D721Med (cell line): ENCODE data around the gene NEGR1.

Source experiments
- DNase-seq: peaks from one replicate; pipeline ENCODE4 v3.0.0; 2011; ENCODE audit warnings: low spot score; ENCODE audit not compliant: insufficient read length
- FAIRE-seq: peaks from 2 replicates; lab custom pipeline; 2011; peaks lifted over from hg19 to GRCh38; lab: Jason Lieb, UNC
- TF ChIP-seq, protein P1 (sequence below): IDR thresholded peaks from 2 replicates; pipeline ENCODE4 v1.5.1; 2012; ENCODE audit warnings: mild to moderate bottlenecking, control low read depth; ENCODE audit not compliant: insufficient read depth; ENCODE audit errors: missing control alignments

NEGR1 gene

DNA sequence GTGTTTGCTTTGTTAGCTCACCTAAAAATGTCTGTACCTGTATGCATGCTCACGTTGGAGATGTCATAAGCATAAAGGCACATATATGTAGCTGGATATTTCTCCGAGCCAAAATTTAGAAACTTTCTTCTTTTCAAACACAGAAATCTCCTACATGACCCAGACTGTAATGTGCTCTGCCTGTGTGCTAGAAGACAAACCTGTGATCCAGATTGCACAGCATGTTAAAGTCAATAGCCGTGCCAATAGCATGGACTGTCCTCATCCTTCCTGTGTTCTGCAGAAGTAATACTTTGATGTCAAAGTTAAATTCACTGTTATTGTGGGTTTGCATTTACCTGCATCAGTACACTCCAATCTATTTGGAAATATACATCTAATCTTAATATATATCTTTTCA lies 855.3 kb downstream of the NEGR1 start:
- TF ChIP-seq, protein P1, sequence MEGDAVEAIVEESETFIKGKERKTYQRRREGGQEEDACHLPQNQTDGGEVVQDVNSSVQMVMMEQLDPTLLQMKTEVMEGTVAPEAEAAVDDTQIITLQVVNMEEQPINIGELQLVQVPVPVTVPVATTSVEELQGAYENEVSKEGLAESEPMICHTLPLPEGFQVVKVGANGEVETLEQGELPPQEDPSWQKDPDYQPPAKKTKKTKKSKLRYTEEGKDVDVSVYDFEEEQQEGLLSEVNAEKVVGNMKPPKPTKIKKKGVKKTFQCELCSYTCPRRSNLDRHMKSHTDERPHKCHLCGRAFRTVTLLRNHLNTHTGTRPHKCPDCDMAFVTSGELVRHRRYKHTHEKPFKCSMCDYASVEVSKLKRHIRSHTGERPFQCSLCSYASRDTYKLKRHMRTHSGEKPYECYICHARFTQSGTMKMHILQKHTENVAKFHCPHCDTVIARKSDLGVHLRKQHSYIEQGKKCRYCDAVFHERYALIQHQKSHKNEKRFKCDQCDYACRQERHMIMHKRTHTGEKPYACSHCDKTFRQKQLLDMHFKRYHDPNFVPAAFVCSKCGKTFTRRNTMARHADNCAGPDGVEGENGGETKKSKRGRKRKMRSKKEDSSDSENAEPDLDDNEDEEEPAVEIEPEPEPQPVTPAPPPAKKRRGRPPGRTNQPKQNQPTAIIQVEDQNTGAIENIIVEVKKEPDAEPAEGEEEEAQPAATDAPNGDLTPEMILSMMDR, result no peak
- FAIRE-seq, result no peak
- DNase-seq, result no peak

GRCh38 chr1:71424536-71424935 lies 857.8 kb downstream of the NEGR1 start:
- FAIRE-seq (peak; percentile 21), DNase-seq (no peak)
- TF ChIP-seq, protein P1, result no peak

GRCh38 chr1:71422221-71422620 lies 860.1 kb downstream of the NEGR1 start:
- no peak for FAIRE-seq
- TF ChIP-seq, protein P1, result no peak
- DNase-seq, result no peak

DNA sequence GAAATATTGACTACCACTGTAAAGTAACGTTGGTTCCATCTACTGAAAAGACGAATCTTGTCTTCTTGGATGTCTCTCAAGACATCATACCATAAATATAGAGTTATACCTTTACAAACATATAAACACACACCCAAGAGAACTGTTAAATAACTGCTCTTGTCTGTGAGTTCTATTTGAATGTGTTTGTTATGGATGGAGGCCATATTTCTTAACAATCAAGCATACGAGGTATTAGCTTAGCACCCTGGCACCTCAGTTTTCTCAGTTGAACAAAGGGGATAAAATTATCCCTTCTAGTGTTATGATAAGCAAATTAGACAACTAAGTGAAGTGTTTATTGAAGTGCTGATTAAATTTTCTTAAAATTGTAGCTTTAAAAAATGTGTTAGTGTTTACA lies 864.9 kb downstream of the NEGR1 start:
- DNase-seq, result no peak
- FAIRE-seq, result peak; percentile 58
- TF ChIP-seq, protein P1, result no peak

GRCh38 chr1:71414179-71414578 lies 868.2 kb downstream of the NEGR1 start:
- DNase-seq (no peak), FAIRE-seq (no peak)
- TF ChIP-seq, protein P1, result no peak

- TF ChIP-seq, protein P1, result no peak
- DNase-seq, result no peak
- no peak for FAIRE-seq
Observed at GRCh38 chr1:71413441-71414175, 868.7 kb downstream of the NEGR1 start.

GRCh38 chr1:71400050-71400449 lies 882.3 kb downstream of the NEGR1 start:
- FAIRE-seq, result no peak
- DNase-seq, result no peak
- TF ChIP-seq, protein P1, result no peak
